Cardiac muscle cell (in vitro differentiated cells and primary cell): Measurements from ENCODE around the gene CNNM1. TPM values are rescaled to one million over a fixed set of nuclear protein-coding genes. Genes with fewer than 3 reads are reported as not detected.

Experiments
- DNase-seq, 2 donors: peaks; one replicate each; pipeline versions ENCODE4 v3.0.0 to v3.0.0-alpha.2; 2010 to 2017; ENCODE audit warnings: low read depth in 1 of 2, low spot score in 1 of 2
- H3K27ac ChIP-seq: fragments of 200-600 bp; sonication (generic); 2 replicates; pipeline ENCODE4 v1.5.1; 2016
- H3K27me3 ChIP-seq: fragments of 200-600 bp; sonication (generic); 2 replicates; pipeline ENCODE4 v1.6.0; 2016; ENCODE audit warnings: control low read depth
- H3K36me3 ChIP-seq: fragments of 200-600 bp; sonication (generic); 2 replicates; pipeline ENCODE4 v1.5.1; 2016; ENCODE audit warnings: control low read depth
- H3K4me1 ChIP-seq: fragments of 200-600 bp; sonication (generic); 2 replicates; pipeline ENCODE4 v1.8.1; 2017; ENCODE audit warnings: low read depth, mild to moderate bottlenecking, mixed run types
- H3K4me3 ChIP-seq: fragments of 200-600 bp; sonication (generic); 2 replicates; pipeline ENCODE4 v1.5.1; 2016; ENCODE audit warnings: mild to moderate bottlenecking
- H3K9me3 ChIP-seq: fragments of 200-600 bp; sonication (generic); 2 replicates; pipeline ENCODE4 v1.5.1; 2017; ENCODE audit warnings: low read depth, mild to moderate bottlenecking, control low read depth
- polyA plus RNA-seq: library from polyadenylated mRNA; unstranded; fragments of >200 nt; fragmentation: Nextera tagmentation; extraction: Ambion mirVana; gene quantifications from 2 replicates; pipeline ENCODE4 v1.2.1, GENCODE V29; 2016
- total RNA-seq: library from RNA; depleted of rRNA; stranded (reverse); fragments of >200 nt; gene quantifications from 2 replicates; pipeline ENCODE4 v1.2.3, GENCODE V29; 2016
- TF ChIP-seq, protein P1 (sequence below): IDR thresholded peaks from 2 replicates; pipeline ENCODE4 v1.5.1; 2012; ENCODE audit warnings: low read depth, mild to moderate bottlenecking, low read length

CNNM1 gene
- total and polyA plus RNA-seq, 2 experiments from 2014 or later, result 1.7 to 2.8 TPM

DNA sequence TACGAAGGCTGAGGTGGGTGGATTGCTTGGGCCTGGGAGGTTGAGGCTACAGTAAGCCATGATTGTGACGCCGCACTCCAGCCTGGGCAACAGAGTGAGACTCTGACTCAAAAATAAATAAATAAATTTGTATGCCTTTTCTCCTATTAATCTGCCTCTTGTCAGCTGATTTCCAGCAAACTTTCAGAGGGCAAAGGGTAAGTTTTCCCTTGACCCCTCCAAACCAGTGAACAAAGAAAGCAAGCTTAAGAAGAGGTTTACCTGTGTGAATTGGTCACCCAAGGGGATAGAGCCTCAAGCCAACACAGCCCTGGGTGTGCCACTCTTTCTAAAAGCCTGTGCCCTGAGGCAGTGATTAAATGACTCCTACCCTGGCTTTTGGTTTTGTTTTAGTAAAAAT lies 70.5 kb downstream of the CNNM1 start:
- Histone ChIP-seq H3K9me3 (no peaks in the 10 kb centered on the region), H3K27me3 (no peaks in the 10 kb centered on the region), H3K4me3 (no peak overlapping the region), H3K27ac (no peak overlapping the region), H3K4me1 (no peaks in the 10 kb centered on the region), H3K36me3 (peaks cover 57% of the 10 kb centered on the region)
- TF ChIP-seq, protein P1, sequence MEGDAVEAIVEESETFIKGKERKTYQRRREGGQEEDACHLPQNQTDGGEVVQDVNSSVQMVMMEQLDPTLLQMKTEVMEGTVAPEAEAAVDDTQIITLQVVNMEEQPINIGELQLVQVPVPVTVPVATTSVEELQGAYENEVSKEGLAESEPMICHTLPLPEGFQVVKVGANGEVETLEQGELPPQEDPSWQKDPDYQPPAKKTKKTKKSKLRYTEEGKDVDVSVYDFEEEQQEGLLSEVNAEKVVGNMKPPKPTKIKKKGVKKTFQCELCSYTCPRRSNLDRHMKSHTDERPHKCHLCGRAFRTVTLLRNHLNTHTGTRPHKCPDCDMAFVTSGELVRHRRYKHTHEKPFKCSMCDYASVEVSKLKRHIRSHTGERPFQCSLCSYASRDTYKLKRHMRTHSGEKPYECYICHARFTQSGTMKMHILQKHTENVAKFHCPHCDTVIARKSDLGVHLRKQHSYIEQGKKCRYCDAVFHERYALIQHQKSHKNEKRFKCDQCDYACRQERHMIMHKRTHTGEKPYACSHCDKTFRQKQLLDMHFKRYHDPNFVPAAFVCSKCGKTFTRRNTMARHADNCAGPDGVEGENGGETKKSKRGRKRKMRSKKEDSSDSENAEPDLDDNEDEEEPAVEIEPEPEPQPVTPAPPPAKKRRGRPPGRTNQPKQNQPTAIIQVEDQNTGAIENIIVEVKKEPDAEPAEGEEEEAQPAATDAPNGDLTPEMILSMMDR, result no peak
- no peak for DNase-seq

DNA sequence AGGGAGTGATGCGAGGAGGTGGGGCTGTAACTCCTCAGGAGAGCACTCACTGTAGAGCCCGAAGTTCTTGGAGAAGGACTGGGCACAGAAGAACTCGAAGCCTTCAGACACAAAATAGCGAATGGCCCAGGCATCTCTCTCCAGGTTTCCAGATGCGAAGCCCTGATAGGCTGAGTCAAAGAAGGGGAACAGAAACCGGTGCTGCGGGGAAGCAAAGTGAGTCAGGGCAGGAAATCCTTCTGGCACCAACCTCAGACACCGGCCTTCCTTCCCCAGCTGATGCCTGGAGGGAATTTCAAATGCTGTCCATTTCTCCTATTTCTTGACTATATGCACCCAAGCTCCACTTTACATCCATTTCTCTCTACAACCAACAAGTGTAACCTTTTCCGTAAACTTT lies 74.5 kb downstream of the CNNM1 start:
- no peaks in the 10 kb centered on the region for H3K27me3 ChIP-seq
- H3K36me3 ChIP-seq, result peaks cover 60% of the 10 kb centered on the region
- H3K9me3 ChIP-seq, result no peaks in the 10 kb centered on the region
- no peak overlapping the region for H3K4me3 ChIP-seq
- DNase-seq, result peak in 1 of 2 donors; percentile 10
- H3K4me1 ChIP-seq, result no peaks in the 10 kb centered on the region
- H3K27ac ChIP-seq, result no peak overlapping the region
- TF ChIP-seq, protein P1, result no peak

DNA sequence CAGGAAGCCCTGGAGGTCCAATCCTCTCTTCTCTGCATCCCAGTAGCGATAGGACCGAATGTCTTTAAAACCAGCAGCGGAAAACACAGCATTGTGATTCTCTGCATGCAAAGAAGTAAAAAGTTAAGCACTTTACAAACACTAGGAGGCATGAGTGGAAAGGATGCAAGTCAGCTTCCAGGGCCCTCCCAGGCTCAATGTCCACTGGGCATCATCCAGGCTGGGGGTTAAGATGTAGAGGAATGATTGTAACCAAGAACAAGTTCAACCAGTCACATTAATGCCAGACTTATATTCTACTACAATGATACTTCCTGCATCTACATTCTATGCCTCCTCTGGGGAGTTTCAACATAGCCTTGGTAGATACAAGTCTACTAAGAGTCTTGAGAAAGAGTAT lies 77.0 kb downstream of the CNNM1 start:
- no peaks in the 10 kb centered on the region for H3K27me3 ChIP-seq
- TF ChIP-seq, protein P1, result no peak
- H3K4me1 ChIP-seq, result no peaks in the 10 kb centered on the region
- H3K4me3 ChIP-seq, result no peak overlapping the region
- peaks cover 36% of the 10 kb centered on the region for H3K36me3 ChIP-seq
- no peaks in the 10 kb centered on the region for H3K9me3 ChIP-seq
- no peak overlapping the region for H3K27ac ChIP-seq
- DNase-seq, result no peak

DNA sequence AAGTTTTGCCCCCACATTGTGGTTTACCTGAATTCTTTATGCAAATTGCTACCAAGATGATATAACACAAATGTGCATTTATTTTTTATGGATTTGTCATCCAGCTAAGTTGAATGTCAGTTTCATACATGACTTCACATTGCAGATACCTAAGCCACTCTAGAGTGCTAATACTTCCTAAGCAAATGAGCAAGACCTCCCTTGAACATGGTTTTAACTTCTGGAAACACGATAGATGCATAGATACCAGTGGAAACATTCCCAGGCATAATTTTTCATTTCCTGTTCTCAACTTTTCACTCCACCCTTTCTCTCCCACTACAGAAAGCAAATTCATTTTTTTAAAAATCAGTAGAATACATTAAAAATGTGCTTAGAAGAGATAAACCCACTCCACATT lies 81.0 kb downstream of the CNNM1 start:
- Histone ChIP-seq H3K4me1 (peaks cover 3% of the 10 kb centered on the region), H3K9me3 (no peaks in the 10 kb centered on the region), H3K36me3 (peaks cover 15% of the 10 kb centered on the region), H3K27me3 (no peaks in the 10 kb centered on the region), H3K27ac (no peak overlapping the region), H3K4me3 (no peak overlapping the region)
- DNase-seq, result no peak
- TF ChIP-seq, protein P1, result no peak

DNA sequence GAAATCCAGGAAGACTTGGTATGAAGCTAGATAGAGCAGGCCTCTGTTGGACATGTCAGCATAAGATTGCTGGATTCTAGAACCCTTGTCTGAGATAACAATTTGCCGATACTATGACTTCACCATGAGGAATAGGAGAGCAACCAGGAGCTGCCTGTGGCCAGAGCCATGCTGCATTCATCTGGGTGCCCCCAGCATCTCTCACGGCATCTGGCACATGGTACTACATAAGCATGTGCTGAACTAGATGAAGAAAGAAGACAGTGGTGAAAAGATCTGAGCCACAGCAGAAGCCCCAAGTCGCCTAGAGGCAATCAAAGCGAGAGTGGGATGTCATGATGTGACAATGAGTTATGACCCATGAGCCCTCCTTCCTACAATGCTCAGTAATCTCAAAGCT lies 81.7 kb downstream of the CNNM1 start:
- Histone ChIP-seq H3K27me3 (no peaks in the 10 kb centered on the region), H3K4me1 (peaks cover 3% of the 10 kb centered on the region), H3K9me3 (no peaks in the 10 kb centered on the region), H3K27ac (no peak overlapping the region), H3K4me3 (no peak overlapping the region), H3K36me3 (peaks cover 8% of the 10 kb centered on the region)
- no peak for DNase-seq
- TF ChIP-seq, protein P1, result no peak

DNA sequence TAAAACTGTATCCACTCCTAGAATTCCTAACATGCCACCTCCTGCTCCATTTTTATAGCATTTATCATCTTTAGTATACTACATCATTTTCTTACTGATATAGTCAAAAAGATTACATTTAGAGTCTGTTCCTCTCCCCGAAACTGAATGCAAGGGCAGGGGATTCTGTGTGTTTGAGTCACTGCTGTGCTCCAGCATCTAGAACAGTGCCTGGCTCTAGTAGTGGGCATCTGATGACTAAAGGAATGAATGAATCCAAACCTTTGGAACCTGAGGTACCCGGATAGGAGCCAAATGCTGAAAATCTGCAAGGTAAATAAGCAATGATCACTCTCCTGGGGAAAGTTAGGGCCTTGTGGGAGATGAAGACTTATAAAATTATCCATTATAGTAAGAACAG lies 82.4 kb downstream of the CNNM1 start:
- TF ChIP-seq, protein P1, result no peak
- Histone ChIP-seq H3K27me3 (no peaks in the 10 kb centered on the region), H3K4me1 (peaks cover 3% of the 10 kb centered on the region), H3K27ac (no peak overlapping the region), H3K36me3 (peaks cover 1% of the 10 kb centered on the region), H3K9me3 (no peaks in the 10 kb centered on the region), H3K4me3 (no peak overlapping the region)
- no peak for DNase-seq
